ENCODE results near the gene VEZT.
"Not testable (repeated sequence)": the region's sequence is repeated elsewhere in the genome, so short reads cannot be mapped to it uniquely, and the experiment has no call there.

Gene VEZT, protein sequence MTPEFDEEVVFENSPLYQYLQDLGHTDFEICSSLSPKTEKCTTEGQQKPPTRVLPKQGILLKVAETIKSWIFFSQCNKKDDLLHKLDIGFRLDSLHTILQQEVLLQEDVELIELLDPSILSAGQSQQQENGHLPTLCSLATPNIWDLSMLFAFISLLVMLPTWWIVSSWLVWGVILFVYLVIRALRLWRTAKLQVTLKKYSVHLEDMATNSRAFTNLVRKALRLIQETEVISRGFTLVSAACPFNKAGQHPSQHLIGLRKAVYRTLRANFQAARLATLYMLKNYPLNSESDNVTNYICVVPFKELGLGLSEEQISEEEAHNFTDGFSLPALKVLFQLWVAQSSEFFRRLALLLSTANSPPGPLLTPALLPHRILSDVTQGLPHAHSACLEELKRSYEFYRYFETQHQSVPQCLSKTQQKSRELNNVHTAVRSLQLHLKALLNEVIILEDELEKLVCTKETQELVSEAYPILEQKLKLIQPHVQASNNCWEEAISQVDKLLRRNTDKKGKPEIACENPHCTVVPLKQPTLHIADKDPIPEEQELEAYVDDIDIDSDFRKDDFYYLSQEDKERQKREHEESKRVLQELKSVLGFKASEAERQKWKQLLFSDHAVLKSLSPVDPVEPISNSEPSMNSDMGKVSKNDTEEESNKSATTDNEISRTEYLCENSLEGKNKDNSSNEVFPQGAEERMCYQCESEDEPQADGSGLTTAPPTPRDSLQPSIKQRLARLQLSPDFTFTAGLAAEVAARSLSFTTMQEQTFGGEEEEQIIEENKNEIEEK

DNA sequence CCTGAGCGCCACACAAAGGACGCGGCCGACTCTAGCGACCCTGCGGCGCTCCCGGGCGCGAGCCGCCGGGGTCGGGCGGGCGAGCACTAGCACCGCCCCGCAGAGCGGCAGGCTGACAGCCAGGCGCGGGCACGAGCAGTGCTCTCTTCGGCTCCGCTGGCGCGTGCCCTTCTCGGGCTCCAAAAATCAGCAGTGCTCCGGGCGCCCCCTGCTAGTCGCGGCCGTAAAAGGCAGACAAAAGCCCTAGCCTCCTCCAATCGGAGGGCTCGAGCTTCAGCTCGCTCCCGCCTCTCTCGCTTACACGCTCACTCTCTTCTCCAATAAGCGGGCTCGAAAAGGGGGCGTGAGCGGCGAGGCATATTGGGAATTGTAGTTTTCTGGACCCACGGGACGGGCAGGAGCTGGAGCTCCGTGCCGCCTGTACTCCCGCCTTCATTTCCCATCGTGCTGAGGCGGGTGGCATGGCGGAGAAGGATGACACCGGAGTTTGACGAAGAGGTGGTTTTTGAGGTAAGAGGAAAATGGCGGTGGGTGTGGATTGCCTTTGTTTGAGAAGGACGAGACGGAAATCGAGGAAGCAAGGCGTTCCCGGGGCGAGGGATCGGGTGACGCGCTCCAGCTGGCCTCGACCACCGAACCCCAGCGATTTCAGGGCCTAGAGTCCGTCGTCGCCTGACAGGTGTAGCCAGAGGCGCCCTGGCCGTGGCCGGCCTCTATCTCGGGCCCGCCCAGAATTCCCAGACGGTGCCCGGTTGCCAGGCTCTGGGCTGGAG lies at the start of gene VEZT, which contains the start of gene FGD6:
TSS of gene VEZT (plus strand) at position 431 of the 773 bp plus-strand sequence. CDS start at position 475, 44 bp downstream.
TSS of gene FGD6 (minus strand) at position 91 of the 773 bp plus-strand sequence. CDS start 227 bp downstream, outside the sequence.
- peak; percentile 100 for DNase-seq (ENCODE audit: low read depth)

DNA sequence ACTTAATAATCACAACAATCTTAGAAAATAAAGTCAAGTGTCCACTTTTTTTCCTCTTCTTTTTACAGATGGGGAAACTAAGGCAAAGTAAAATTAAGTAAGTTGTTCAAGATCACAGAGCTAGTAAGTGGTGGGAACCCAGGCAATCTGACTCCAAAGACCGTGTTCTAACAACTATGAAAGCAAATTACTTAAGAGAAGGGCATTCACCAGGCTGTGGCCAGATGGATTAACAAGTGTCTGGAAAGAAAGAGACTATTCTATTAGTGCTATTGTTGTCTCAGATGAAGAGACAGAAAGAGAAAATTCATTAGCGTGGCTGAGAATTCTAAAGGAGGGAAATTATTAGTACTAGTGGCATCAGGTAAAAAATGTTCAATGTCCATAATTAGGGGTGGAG lies 48.9 kb upstream of the VEZT start:
- DNase-seq (ENCODE audit: low read depth), result peak; percentile 68

GRCh38 chr12:95169368-95169767 lies 48.2 kb upstream of the VEZT start:
- DNase-seq (ENCODE audit: low read depth), result peak; percentile 95

DNA sequence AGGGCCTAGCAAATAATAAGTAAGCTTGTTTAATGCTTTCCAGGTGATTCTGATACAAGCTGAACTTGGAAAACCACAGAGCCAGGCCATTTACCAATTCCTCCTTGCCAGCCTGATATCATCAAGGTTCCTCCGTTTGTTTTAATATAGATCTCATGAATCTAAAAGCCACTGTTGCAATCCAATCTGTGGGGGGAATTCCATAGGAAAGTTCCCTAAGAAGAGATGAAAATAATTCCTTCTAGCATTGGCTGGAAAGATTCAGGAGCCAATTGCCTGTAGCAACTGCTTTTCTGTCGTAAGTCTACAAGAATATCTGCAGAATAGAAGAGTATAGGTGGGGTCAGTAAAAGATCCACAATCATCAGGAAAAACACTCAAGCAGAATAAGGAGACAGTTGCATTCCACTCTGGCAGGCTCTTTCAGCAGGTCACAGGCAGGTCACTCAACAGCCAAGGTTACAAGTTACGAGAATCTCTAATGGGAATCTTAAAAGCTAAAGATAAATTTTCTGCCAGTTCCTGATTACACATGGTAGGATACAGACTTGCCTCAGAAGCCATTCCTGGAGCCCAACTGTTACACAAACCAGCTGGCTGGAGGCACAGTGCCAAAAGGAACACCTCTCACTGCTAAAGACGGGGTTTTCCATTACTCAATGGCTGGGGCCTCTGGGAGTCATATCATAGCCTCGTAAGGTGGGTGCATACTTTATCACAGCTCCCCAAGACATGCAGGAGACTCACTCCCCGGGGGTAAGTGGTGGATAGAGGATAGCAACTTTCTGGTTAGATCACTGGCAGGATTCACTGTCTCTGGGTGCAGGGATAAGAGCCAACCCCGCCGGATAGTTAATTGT lies 44.0 kb upstream of the VEZT start:
- peak; percentile 98 for DNase-seq (ENCODE audit: low read depth)

GRCh38 chr12:95177201-95177768 lies 40.3 kb upstream of the VEZT start:
- DNase-seq (ENCODE audit: low read depth), result no peak

GRCh38 chr12:95178136-95178535 lies 39.5 kb upstream of the VEZT start:
- DNase-seq (ENCODE audit: low read depth), result no peak

- DNase-seq (ENCODE audit: low read depth), result no peak
Measured at GRCh38 chr12:95179011-95179410, 38.6 kb upstream of the VEZT start.

DNA sequence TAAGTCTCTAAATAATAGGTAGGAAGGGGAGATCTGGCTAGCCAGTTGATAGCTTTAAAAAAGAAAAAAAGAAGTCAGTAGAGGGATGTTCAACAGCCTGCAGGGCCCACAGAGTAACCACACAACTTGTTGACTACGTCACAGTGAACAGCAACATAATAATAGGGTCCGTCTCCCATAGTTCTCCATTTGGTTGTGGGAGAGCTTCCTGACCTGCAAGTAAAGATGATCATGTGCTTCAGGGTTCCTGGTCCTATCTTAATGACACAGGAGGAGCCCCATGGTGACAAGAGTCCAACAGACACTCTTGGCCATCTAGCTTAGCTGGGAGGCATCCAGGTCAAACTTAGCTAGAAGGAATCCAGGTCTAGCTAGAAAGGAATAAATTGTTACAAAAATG lies 36.5 kb upstream of the VEZT start:
- DNase-seq (ENCODE audit: low read depth), result no peak

- peak; percentile 96 for DNase-seq (ENCODE audit: low read depth)
Measured at GRCh38 chr12:95182868-95183415, 34.7 kb upstream of the VEZT start.

DNA sequence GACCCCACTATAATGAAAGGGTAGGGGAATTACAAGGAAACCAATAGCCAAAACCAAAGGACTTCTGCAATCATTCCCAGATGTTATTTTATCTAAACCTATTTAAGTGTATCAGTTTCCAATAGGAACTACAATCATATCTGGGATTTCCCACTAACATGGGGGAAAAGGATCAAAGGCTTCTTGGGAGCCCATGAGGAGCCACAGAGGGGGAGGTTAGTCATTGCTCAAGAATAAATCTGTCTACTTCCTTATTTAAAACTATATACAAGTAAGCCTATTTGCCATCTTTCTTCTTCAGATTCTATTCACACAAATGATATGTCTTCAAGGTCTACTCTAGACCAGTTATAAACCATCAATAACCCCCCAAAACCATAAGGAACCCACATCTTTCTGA lies 33.5 kb upstream of the VEZT start:
- no peak for DNase-seq (ENCODE audit: low read depth)

DNA sequence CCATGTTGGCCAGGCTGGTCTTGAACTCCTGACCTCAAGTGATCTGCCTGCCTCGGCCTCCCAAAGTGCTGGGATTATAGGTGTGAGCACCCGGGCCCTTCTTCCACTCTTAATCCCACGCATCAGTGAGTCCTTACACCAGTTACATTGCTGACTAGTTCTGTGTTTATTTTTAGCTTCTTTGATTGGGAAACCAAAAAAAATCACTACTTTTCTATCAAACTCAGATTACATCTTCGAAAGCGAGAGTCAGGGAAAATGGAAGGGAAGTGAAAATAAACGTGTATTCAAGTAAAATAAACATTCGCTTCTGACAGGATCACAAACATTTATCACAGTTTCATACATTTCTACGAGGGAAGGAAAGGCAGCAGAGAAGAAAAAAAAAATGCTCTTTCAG lies 32.5 kb upstream of the VEZT start:
- peak; percentile 82 for DNase-seq (ENCODE audit: low read depth)

- DNase-seq (ENCODE audit: low read depth), result no peak
Measured at GRCh38 chr12:95185854-95186253, 31.8 kb upstream of the VEZT start.

- no peak for DNase-seq (ENCODE audit: low read depth)
Measured at GRCh38 chr12:95187865-95188415, 29.7 kb upstream of the VEZT start.

- DNase-seq (ENCODE audit: low read depth), result no peak
Measured at GRCh38 chr12:95191060-95191696, 26.4 kb upstream of the VEZT start.

DNA sequence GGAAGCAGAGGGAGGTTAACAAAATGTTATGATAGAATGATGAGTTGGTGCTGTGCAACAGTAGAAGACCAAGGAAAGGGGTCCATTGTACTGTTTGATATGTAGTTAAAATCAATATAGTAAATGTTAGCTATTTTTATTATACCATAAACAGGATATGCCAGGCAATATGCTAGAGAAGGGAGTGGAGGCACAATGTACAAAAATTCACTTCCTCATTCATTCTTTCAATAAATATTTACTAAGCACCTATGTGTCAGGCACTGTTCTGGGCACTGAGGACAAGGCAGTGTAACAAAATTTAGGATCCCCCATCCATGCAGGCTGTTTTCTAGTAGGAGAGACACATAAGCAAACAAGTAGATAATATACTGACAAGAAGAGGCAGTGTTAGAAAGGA lies 25.3 kb upstream of the VEZT start:
- DNase-seq (ENCODE audit: low read depth), result no peak

- DNase-seq (ENCODE audit: low read depth), result no peak
Measured at GRCh38 chr12:95193139-95193538, 24.5 kb upstream of the VEZT start.

DNA sequence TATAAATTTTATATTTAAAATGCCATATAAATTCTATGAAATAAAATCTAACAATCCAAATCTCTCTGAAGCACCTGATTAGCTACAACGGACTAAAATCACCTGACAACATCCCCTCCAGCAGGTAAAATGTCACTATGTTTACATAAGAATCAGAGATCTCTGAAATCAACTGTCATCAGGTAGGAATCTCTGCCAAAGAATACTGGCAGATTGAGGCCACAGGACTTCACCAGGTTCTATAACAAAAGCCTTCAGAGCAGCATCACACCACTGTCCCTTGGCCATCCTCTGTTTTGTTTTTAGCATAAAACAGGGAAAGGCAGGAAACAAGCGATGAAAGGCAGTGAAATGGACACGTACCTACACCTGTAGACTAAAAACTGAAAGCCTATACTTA lies 22.5 kb upstream of the VEZT start:
- DNase-seq (ENCODE audit: low read depth), result no peak

DNA sequence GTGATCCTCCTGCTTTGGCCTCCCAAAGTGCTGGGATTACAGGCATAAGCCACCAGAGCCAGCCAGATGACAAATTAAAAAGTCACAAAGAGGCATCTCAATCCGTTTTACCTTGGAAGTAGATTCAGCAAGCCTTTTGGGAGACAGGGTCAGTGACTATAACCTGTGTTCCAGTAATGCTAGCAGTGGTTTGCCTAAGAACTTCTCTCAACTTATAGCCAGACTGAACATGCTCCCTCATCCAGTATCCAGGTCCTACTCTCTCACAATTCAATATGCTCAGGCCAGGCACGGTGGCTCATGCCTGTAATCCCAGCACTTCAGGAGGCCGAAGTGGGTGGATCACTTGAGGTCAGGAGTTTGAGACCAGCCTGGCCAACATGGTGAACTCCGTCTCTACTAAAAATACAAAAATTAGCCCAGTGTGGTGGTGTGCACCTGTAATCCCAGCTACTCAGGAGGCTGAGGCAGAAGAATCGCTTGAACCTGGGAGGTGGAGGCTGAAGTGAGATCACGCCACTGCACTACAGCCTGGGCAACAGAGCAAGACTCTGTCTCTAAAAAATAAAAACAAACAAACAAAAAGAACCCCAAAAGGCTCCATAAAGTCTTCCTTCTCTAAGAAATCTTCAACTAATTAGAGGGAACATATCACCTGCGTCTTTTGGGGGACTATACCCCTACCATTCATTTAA lies 20.6 kb upstream of the VEZT start:
- DNase-seq (ENCODE audit: low read depth), result not testable (repeated sequence)

DNA sequence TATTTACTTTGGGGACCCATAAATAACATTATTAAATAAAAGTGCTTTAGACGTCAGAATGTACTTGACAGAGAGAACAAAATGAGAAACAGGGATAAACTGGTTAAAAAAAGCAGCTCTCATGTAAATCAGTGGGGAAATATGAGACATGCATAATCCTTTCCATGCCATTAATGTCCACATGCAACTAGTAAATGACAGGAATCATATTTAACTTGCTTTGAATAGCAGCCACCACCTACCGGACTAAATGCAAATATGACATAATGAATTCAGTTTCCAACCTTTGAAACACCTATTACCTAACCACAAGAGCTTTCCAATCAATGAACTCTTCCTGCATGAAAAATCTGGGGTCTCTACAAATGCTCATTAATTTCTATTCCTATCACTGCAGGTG lies 20.0 kb upstream of the VEZT start:
- DNase-seq (ENCODE audit: low read depth), result no peak

Data from iris pigment epithelial cell (primary cell).